ENCODE data around the gene F8.

GRCh38 chrX:154855256-154855655 is 167.3 kb downstream of the F8 start:
- no peak for TF ChIP-seq SP1 (IDR thresholded peaks at IDR 0.05; ENCODE audit: low read depth)
- no peak for TF ChIP-seq POLR2A (IDR thresholded peaks at IDR 0.05; ENCODE audit: borderline replicate concordance, extremely low read depth, insufficient read depth, insufficient read length)
- TF ChIP-seq MAX (IDR thresholded peaks at IDR 0.05): no peak
- no peak for TF ChIP-seq CTCF (IDR thresholded peaks at IDR 0.05 in 2 of 3, conservative IDR thresholded peaks at IDR 0.05 in 1 of 3; ENCODE audit: borderline replicate concordance in 1 of 3, insufficient read depth in 1 of 3, low read depth in 2 of 3, low read length in 2 of 3)
- TF ChIP-seq POLR2AphosphoS5 (IDR thresholded peaks at IDR 0.05; ENCODE audit: low read depth, low read length): no peak
- no peak for TF ChIP-seq ATF3 (IDR thresholded peaks at IDR 0.05)
- no peak for TF ChIP-seq YY1 (IDR thresholded peaks at IDR 0.05; ENCODE audit: extremely low read depth, insufficient replicate concordance, low read depth, low read length)
- no peak for TF ChIP-seq FOSL1 (IDR thresholded peaks at IDR 0.05; ENCODE audit: low read depth)
- TF ChIP-seq EZH2 (IDR thresholded peaks at IDR 0.05): no peak
- no peak for TF ChIP-seq REST (IDR thresholded peaks at IDR 0.05; ENCODE audit: low read depth)
